OCI-LY7 (cell line): ENCODE results near the gene CYP8B1.

Source experiments
- EZH2phosphoT487 ChIP-seq: fragments of 200-600 bp; sonication (generic); IDR thresholded peaks from 2 replicates; pipeline ENCODE4 v1.6.1; 2018; ENCODE audit warnings: low read depth, borderline replicate concordance, mild to moderate bottlenecking, mixed run types, antibody characterized with exemption, low read length, moderate library complexity, mixed read lengths
- TF ChIP-seq, protein P1 (sequence below): fragments of 200-600 bp; sonication (generic); conservative IDR thresholded peaks from 2 replicates; pipeline ENCODE4 v1.5.1; 2014; ENCODE audit warnings: mild to moderate bottlenecking, antibody characterized with exemption, low read length, moderate library complexity, mixed read lengths

DNA sequence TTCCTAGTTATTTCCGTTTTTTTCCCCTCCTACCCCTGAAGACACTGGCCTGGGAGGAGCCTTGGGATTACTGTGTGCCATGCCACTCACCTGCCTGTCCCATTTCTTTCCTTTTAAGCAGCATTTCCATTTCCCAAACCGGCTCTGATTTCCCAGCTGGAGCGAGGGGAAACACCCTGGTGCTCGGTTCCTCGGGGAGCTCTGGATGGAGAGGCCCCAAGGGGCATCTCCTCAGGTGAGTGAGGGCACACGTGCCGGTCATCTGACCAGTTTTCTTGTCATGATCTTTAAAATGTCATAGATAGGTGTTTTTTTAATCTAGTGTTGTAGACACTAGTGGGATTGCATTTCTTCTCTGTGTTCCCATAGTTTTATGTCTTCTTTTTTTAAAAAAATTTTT is 33.0 kb upstream of the CYP8B1 start:
- TF ChIP-seq, protein P1, sequence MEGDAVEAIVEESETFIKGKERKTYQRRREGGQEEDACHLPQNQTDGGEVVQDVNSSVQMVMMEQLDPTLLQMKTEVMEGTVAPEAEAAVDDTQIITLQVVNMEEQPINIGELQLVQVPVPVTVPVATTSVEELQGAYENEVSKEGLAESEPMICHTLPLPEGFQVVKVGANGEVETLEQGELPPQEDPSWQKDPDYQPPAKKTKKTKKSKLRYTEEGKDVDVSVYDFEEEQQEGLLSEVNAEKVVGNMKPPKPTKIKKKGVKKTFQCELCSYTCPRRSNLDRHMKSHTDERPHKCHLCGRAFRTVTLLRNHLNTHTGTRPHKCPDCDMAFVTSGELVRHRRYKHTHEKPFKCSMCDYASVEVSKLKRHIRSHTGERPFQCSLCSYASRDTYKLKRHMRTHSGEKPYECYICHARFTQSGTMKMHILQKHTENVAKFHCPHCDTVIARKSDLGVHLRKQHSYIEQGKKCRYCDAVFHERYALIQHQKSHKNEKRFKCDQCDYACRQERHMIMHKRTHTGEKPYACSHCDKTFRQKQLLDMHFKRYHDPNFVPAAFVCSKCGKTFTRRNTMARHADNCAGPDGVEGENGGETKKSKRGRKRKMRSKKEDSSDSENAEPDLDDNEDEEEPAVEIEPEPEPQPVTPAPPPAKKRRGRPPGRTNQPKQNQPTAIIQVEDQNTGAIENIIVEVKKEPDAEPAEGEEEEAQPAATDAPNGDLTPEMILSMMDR: no peak
- no peak for TF ChIP-seq EZH2phosphoT487
